Glomerular visceral epithelial cell (primary cell): ENCODE results near the gene HSP90B1.

ENCODE experiments used
- DNase-seq: peaks from one replicate; pipeline ENCODE4 v3.0.0-alpha.2; 2016; ENCODE audit errors: extremely low spot score

Gene HSP90B1

GRCh38 chr12:103975368-103975767 lies 45.2 kb downstream of the HSP90B1 start:
- DNase-seq, result no peak

- DNase-seq, result no peak
Observed at GRCh38 chr12:103978384-103978982, 48.3 kb downstream of the HSP90B1 start.

GRCh38 chr12:103986829-103987228 lies 56.6 kb downstream of the HSP90B1 start:
- no peak for DNase-seq

- no peak for DNase-seq
Observed at GRCh38 chr12:103994235-103994634, 64.0 kb downstream of the HSP90B1 start.

- DNase-seq, result no peak
Observed at GRCh38 chr12:103996595-103996994, 66.4 kb downstream of the HSP90B1 start.

GRCh38 chr12:103997286-103997900 lies 67.2 kb downstream of the HSP90B1 start:
- no peak for DNase-seq
